Panc1 (cell line): Measurements from ENCODE around the gene USP38. TPM values are rescaled to one million over a fixed set of nuclear protein-coding genes. Genes with fewer than 3 reads are reported as not detected.

Experiments used
- ATAC-seq: fragments of 200-7000 bp; cut with Tn5 transposase; 2 replicates; pipeline ENCODE4 v1.9.1; 2020; ENCODE audit warnings: mild to moderate bottlenecking, moderate library complexity
- BruUV-seq: library from RNA; stranded (reverse); fragments of 400-500 nt; replicated peaks from 2 replicates; lab custom pipeline; 2021; lab: Mats Ljungman, UMichigan
- CTCF ChIA-PET: fragments of 300-600 bp; sonication (Branson Sonifier 250); formaldehyde crosslinking; loops from one replicate; lab custom pipeline; 2022; ENCODE audit warnings: antibody characterized with exemption; lab: Charles Lee
- POLR2A ChIA-PET: fragments of 300-600 bp; sonication (Branson Sonifier 250); formaldehyde crosslinking; loops from one replicate; lab custom pipeline; 2022; ENCODE audit warnings: antibody characterized with exemption; lab: Charles Lee
- DNase-seq: peaks from one replicate; pipeline ENCODE4 v3.0.0-alpha.2; 2010; ENCODE audit warnings: low read depth, low spot score
- H3K27ac ChIP-seq: 2 replicates; pipeline ENCODE4 v1.5.1; 2011; ENCODE audit warnings: mild to moderate bottlenecking, low read length, inconsistent platforms
- H3K27me3 ChIP-seq: fragments of 200-500 bp; sonication (Bioruptor generic); 2 replicates; pipeline ENCODE4 v1.6.0; 2014; ENCODE audit warnings: low read length, inconsistent platforms; ENCODE audit not compliant: control insufficient read depth, insufficient read depth
- H3K36me3 ChIP-seq: fragments of 200-500 bp; sonication (Bioruptor generic); 2 replicates; pipeline ENCODE4 v1.5.1; 2014; ENCODE audit warnings: inconsistent platforms, mild to moderate bottlenecking, low read length, moderate library complexity; ENCODE audit not compliant: control insufficient read depth, insufficient read depth
- H3K4me1 ChIP-seq: 2 replicates; pipeline ENCODE4 v1.5.1; 2011; ENCODE audit warnings: inconsistent platforms, mild to moderate bottlenecking, low read length, moderate library complexity; ENCODE audit not compliant: control insufficient read depth, insufficient read depth
- H3K4me3 ChIP-seq, 2 experiments: 2 replicates each; pipeline ENCODE4 v1.5.1; 2011 to 2012; ENCODE audit warnings: low read depth in 2 of 2, low read length in 2 of 2, mild to moderate bottlenecking in 2 of 2, inconsistent platforms in 1 of 2, moderate library complexity in 1 of 2
- H3K9me3 ChIP-seq: fragments of 200-500 bp; sonication (Bioruptor generic); 2 replicates; pipeline ENCODE4 v1.5.1; 2014; ENCODE audit warnings: low read depth, mild to moderate bottlenecking, inconsistent platforms, low read length, moderate library complexity; ENCODE audit not compliant: control insufficient read depth, insufficient read depth
- CTCF ChIP-seq: fragments of 450-650 bp; IDR thresholded peaks from 2 replicates; pipeline ENCODE4 v1.5.1; 2017; ENCODE audit warnings: mild to moderate bottlenecking
- POLR2AphosphoS5 ChIP-seq: IDR thresholded peaks from 2 replicates; pipeline ENCODE4 v1.6.1; 2012; ENCODE audit warnings: mild to moderate bottlenecking, low read depth, low read length, moderate library complexity
- REST ChIP-seq, 2 experiments: IDR thresholded peaks; 2 replicates each; pipeline ENCODE4 v1.6.1; 2011 to 2012; ENCODE audit warnings: low read depth in 2 of 2, control low read depth in 1 of 2, low read length in 1 of 2, mild to moderate bottlenecking in 1 of 2, moderate library complexity in 1 of 2; ENCODE audit not compliant: insufficient read depth in 1 of 2
- SIN3A ChIP-seq: IDR thresholded peaks from 2 replicates; pipeline ENCODE4 v1.6.1; 2012; ENCODE audit warnings: low read depth, mild to moderate bottlenecking, low read length, moderate library complexity, borderline replicate concordance; ENCODE audit not compliant: insufficient read depth
- TCF7L2 ChIP-seq: IDR thresholded peaks from 2 replicates; pipeline ENCODE4 v1.6.1; 2011; ENCODE audit warnings: mild to moderate bottlenecking, low read depth, low read length, inconsistent platforms
- in situ Hi-C: cut with HindIII; loops from 2 replicates; pipeline ENCODE4 v1.10.0; 2016; ENCODE audit warnings: low sequenced_read_pairs, low pct_unique_long_range_greater_than_20kb
- intact Hi-C: fragments of 100-400 bp; cut with micrococcal nuclease; formaldehyde crosslinking; loops from one replicate; pipeline ENCODE4 v1.10.0; 2022; ENCODE audit not compliant: unreplicated experiment
- total RNA-seq: library from RNA; stranded (reverse); gene quantifications from one replicate; pipeline ENCODE4 v1.2.1, GENCODE V29; 2021; ENCODE audit not compliant: unreplicated experiment

Gene USP38
- total RNA-seq, 1 experiment from 2014 or later: 11.7 TPM

GRCh38 chr4:143253166-143253565 is 68.4 kb downstream of the USP38 start:
- no peaks in the 10 kb centered on the region for H3K27me3 ChIP-seq
- POLR2A ChIA-PET: no interaction called here
- CTCF ChIA-PET: no interaction called here

GRCh38 chr4:143254491-143255226 is 69.9 kb downstream of the USP38 start:
- TF ChIP-seq REST (IDR thresholded peaks at IDR 0.05; ENCODE audit: insufficient read depth in 1 of 2, low read depth in 2 of 2, low read length in 1 of 2): no peak
- 0 out of 2 replicates have a peak, but pooled peaks have one; percentile 11 for TF ChIP-seq CTCF
- no peak for TF ChIP-seq SIN3A
- Histone ChIP-seq H3K27ac (no peak overlapping the region), H3K9me3 (no peaks in the 10 kb centered on the region), H3K27me3 (no peaks in the 10 kb centered on the region), H3K36me3 (no peaks in the 10 kb centered on the region), H3K4me1 (no peaks in the 10 kb centered on the region), H3K4me3 (no peak overlapping the region)
- no TSS peak for BruUV-seq
- in situ Hi-C loops (no loop called here), intact Hi-C loops (no loop called here)
- no peak for DNase-seq
- ChIA-PET POLR2A (no interaction called here), CTCF (no interaction called here)
- no peak for ATAC-seq

More at GRCh38 chr4:143253166-143253565, 68.4 kb downstream of the USP38 start:
- Histone ChIP-seq H3K36me3 (no peaks in the 10 kb centered on the region), H3K4me3 (no peak overlapping the region), H3K9me3 (no peaks in the 10 kb centered on the region), H3K27ac (no peak overlapping the region), H3K4me1 (no peaks in the 10 kb centered on the region)
- no TSS peak for BruUV-seq
- TF ChIP-seq REST (IDR thresholded peaks at IDR 0.05; ENCODE audit: insufficient read depth in 1 of 2, low read depth in 2 of 2, low read length in 1 of 2): no peak
- TF ChIP-seq CTCF: no peak
- TF ChIP-seq SIN3A: no peak
- no peak for TF ChIP-seq POLR2AphosphoS5
- TF ChIP-seq TCF7L2: no peak
- in situ Hi-C loops (no loop called here), intact Hi-C loops (no loop called here)
- ATAC-seq: no peak
- DNase-seq: no peak
